SK-N-SH treated with all-trans-retinoic acid at 6 μM for 48 hours (cell line): ENCODE results near the gene LRRIQ1.
"Not testable (repeated sequence)": the region's sequence is repeated elsewhere in the genome, so short reads cannot be mapped to it uniquely, and the experiment has no call there.

Source experiments
- CSDC2 ChIP-seq: fragments of 250-450 bp; sonication (Bioruptor Pico); IDR thresholded peaks from 2 replicates; pipeline ENCODE4 v1.5.0; 2020; ENCODE audit warnings: mild to moderate bottlenecking, moderate library complexity
- GLIS3 ChIP-seq: fragments of 250-450 bp; sonication (Bioruptor Pico); IDR thresholded peaks from 2 replicates; pipeline ENCODE4 v1.5.0; 2020; ENCODE audit warnings: mild to moderate bottlenecking, moderate library complexity
- PPARA ChIP-seq: fragments of 250-450 bp; sonication (Bioruptor Pico); IDR thresholded peaks from 2 replicates; pipeline ENCODE4 v1.5.0; 2020; ENCODE audit warnings: mild to moderate bottlenecking, borderline replicate concordance
- RARB ChIP-seq: fragments of 250-450 bp; sonication (Bioruptor Pico); IDR thresholded peaks from 2 replicates; pipeline ENCODE4 v1.8.0; 2021; ENCODE audit warnings: mild to moderate bottlenecking, moderate library complexity
- ZFP3 ChIP-seq: fragments of 250-450 bp; sonication (Bioruptor Pico); IDR thresholded peaks from 2 replicates; pipeline ENCODE4 v1.5.0; 2020; ENCODE audit warnings: mild to moderate bottlenecking, moderate library complexity
- ZNF70 ChIP-seq: fragments of 450-650 bp; formaldehyde crosslinking; IDR thresholded peaks from 2 replicates; pipeline ENCODE4 v1.5.0; 2020; ENCODE audit warnings: mild to moderate bottlenecking, moderate library complexity
- TF ChIP-seq, protein P1 (sequence below): fragments of 250-450 bp; sonication (Bioruptor Pico); IDR thresholded peaks from 2 replicates; pipeline ENCODE4 v1.8.0; 2020; ENCODE audit warnings: mild to moderate bottlenecking, moderate library complexity, borderline replicate concordance
- TF ChIP-seq, protein P2 (sequence below): fragments of 250-450 bp; sonication (Bioruptor Pico); IDR thresholded peaks from 2 replicates; pipeline ENCODE4 v1.5.1; 2020; ENCODE audit warnings: low read depth, mild to moderate bottlenecking, moderate library complexity

DNA sequence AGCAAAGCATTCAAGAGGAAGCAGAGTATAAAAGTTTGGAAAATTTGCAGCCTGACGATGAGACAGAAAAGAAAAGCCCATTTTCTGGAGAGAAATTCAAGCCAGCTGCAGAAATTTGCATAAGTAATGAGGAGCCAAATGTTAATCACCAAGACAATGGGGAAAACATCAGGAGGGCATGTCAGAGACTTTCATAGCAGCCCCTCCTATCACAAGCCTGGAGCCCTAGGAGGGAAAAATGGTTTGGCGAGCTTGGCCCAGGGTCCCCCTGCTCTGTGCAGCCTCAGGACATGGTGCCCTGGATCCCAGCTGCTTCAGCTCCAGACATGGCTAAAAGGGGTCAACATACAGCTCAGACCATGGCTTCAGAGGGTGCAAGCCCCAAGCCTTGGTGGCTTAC is 31.1 kb upstream of the LRRIQ1 start:
- TF ChIP-seq ZNF70 (CRISPR knock-in tag); ZFP3 (CRISPR knock-in tag); GLIS3; RARB (CRISPR knock-in tag); CSDC2 (CRISPR knock-in tag); PPARA (CRISPR knock-in tag): not testable (repeated sequence)
- TF ChIP-seq, protein P1, sequence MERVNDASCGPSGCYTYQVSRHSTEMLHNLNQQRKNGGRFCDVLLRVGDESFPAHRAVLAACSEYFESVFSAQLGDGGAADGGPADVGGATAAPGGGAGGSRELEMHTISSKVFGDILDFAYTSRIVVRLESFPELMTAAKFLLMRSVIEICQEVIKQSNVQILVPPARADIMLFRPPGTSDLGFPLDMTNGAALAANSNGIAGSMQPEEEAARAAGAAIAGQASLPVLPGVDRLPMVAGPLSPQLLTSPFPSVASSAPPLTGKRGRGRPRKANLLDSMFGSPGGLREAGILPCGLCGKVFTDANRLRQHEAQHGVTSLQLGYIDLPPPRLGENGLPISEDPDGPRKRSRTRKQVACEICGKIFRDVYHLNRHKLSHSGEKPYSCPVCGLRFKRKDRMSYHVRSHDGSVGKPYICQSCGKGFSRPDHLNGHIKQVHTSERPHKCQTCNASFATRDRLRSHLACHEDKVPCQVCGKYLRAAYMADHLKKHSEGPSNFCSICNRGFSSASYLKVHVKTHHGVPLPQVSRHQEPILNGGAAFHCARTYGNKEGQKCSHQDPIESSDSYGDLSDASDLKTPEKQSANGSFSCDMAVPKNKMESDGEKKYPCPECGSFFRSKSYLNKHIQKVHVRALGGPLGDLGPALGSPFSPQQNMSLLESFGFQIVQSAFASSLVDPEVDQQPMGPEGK (CRISPR knock-in tag): not testable (repeated sequence)
- TF ChIP-seq, protein P2, sequence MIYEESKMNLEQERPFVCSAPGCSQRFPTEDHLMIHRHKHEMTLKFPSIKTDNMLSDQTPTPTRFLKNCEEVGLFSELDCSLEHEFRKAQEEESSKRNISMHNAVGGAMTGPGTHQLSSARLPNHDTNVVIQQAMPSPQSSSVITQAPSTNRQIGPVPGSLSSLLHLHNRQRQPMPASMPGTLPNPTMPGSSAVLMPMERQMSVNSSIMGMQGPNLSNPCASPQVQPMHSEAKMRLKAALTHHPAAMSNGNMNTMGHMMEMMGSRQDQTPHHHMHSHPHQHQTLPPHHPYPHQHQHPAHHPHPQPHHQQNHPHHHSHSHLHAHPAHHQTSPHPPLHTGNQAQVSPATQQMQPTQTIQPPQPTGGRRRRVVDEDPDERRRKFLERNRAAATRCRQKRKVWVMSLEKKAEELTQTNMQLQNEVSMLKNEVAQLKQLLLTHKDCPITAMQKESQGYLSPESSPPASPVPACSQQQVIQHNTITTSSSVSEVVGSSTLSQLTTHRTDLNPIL (CRISPR knock-in tag): not testable (repeated sequence)
